H1 (cell line): ENCODE data around the gene ZNF350. TPM values are rescaled to one million over a fixed set of nuclear protein-coding genes. Genes with fewer than 3 reads are reported as not detected.
A peak's percentile ranks its signal among the peaks of the same experiment; 100 is the strongest.

ENCODE experiments used
- ATF3 ChIP-seq: IDR thresholded peaks from 2 replicates; pipeline ENCODE4 v1.6.1; 2011; ENCODE audit warnings: low read depth, mild to moderate bottlenecking, low read length; ENCODE audit not compliant: insufficient read depth
- BCL11A ChIP-seq, 2 experiments: IDR thresholded peaks; one replicate each; pipeline ENCODE4 v1.6.1; 2011; ENCODE audit warnings: low read depth in 2 of 2, low read length in 2 of 2, mild to moderate bottlenecking in 2 of 2
- CBX5 ChIP-seq: fragments of 300-800, 300-1000 bp; sonication (generic); IDR thresholded peaks from 2 replicates; pipeline ENCODE4 v1.7.1; 2016; ENCODE audit warnings: antibody characterized with exemption, low read length, low read depth
- CHD7 ChIP-seq: fragments of 300-600 bp; sonication (generic); IDR thresholded peaks from 2 replicates; pipeline ENCODE4 v1.7.1; 2012; ENCODE audit warnings: low read length, moderate library complexity, mild to moderate bottlenecking, inconsistent platforms; ENCODE audit not compliant: insufficient replicate concordance
- E2F6 ChIP-seq: IDR thresholded peaks from 2 replicates; pipeline ENCODE4 v1.6.1; 2012; ENCODE audit warnings: inconsistent platforms
- KDM1A ChIP-seq: fragments of 200-600, 300-600 bp; sonication (generic); IDR thresholded peaks from 2 replicates; pipeline ENCODE4 v1.7.1; 2016; ENCODE audit warnings: mild to moderate bottlenecking, low read length, borderline replicate concordance
- RBBP5 ChIP-seq: IDR thresholded peaks from 2 replicates; pipeline ENCODE4 v1.7.1; 2012; ENCODE audit warnings: low read depth, mild to moderate bottlenecking, inconsistent platforms, low read length, moderate library complexity, borderline replicate concordance
- TBP ChIP-seq: IDR thresholded peaks from 2 replicates; pipeline ENCODE4 v1.6.1; 2011; ENCODE audit warnings: low read depth, low read length, improper control_type of control experiment
- polyA plus RNA-seq, 7 experiments: library from polyadenylated mRNA; depleted of rRNA in 3 of 7; stranded (reverse) in 5 of 7; unstranded in 2 of 7; fragments of >200 nt in 5 of 7; fragments of 200-250 nt in 2 of 7; gene quantifications; 1 replicate in 5 of 7; 2 replicates in 1 of 7; 4 replicates in 1 of 7; pipeline versions ENCODE4 v1.2.1 to v1.2.3, GENCODE V29; 2011 to 2013; ENCODE audit warnings: missing spikeins in 2 of 7, mixed read lengths in 2 of 7
- total RNA-seq: library from RNA; stranded (reverse); fragmentation: NEBNext Ultra II Directional; extraction: Animal tissue kit (Norgen Biotek cat#: 25700); gene quantifications from 2 replicates; pipeline ENCODE4 v1.2.1, GENCODE V29; 2021

Gene ZNF350
- total and polyA plus RNA-seq, 2 of the 8 experiments (the other 6 are each of a cell fraction or from before 2014, with no cell fraction given), result 1.7 to 5.3 TPM

GRCh38 chr19:51926784-51927741 lies 59.6 kb downstream of the ZNF350 start, which contains the start of gene ZNF613 (continued):
- TF ChIP-seq CHD7, result no peak
- TF ChIP-seq ATF3, result no peak
- TF ChIP-seq TBP, result peak; percentile 62
- TF ChIP-seq KDM1A, result no peak
- TF ChIP-seq CBX5, result no peak
- TF ChIP-seq BCL11A (IDR thresholded peaks at IDR 0.05; ENCODE audit: low read depth in 2 of 2, low read length in 2 of 2), result no peak
- TF ChIP-seq E2F6, result peak; percentile 93
- TF ChIP-seq RBBP5, result peak; percentile 66
